NCI-H446 (cell line): Measurements from ENCODE around the gene UAP1.

Experiments used
- DNase-seq, 2 experiments: peaks; one replicate each; lab custom pipeline; 2025; lab: John Stamatoyannopoulos, UW

Gene UAP1

GRCh38 chr1:162617513-162617912 lies 56.0 kb downstream of the UAP1 start:
- no peak for DNase-seq

GRCh38 chr1:162619076-162619475 lies 57.6 kb downstream of the UAP1 start:
- no peak for DNase-seq

- DNase-seq = no peak
Observed at GRCh38 chr1:162621256-162621655, 59.7 kb downstream of the UAP1 start.

- DNase-seq = no peak
Observed at GRCh38 chr1:162625679-162626078, 64.2 kb downstream of the UAP1 start.

- no peak for DNase-seq
Observed at GRCh38 chr1:162626094-162626493, 64.6 kb downstream of the UAP1 start.

GRCh38 chr1:162626761-162627160 lies 65.2 kb downstream of the UAP1 start:
- DNase-seq = no peak

GRCh38 chr1:162627662-162628296 lies 66.3 kb downstream of the UAP1 start:
- DNase-seq = peak; percentile 20 to 58

- DNase-seq = no peak
Observed at GRCh38 chr1:162629077-162629627, 67.6 kb downstream of the UAP1 start.

GRCh38 chr1:162629651-162630050 lies 68.1 kb downstream of the UAP1 start:
- peak in 1 of 2 experiments; percentile 39 for DNase-seq

GRCh38 chr1:162631546-162632191 lies 70.1 kb downstream of the UAP1 start:
- peak; percentile 35 to 59 for DNase-seq

- peak; percentile 93 to 95 for DNase-seq
Observed at GRCh38 chr1:162632217-162632666, 70.7 kb downstream of the UAP1 start, which contains the start of gene DDR2. Gene DDR2 (plus strand): TSS chr1:162632464. CDS start chr1:162719064, 86,600 bp downstream.

GRCh38 chr1:162632698-162633080 lies 71.2 kb downstream of the UAP1 start:
- peak; percentile 50 to 52 for DNase-seq

GRCh38 chr1:162633081-162633762 lies 71.7 kb downstream of the UAP1 start:
- DNase-seq = peak; percentile 60 to 82

GRCh38 chr1:162635418-162635817 lies 73.9 kb downstream of the UAP1 start:
- no peak for DNase-seq

- no peak for DNase-seq
Observed at GRCh38 chr1:162639718-162640117, 78.2 kb downstream of the UAP1 start.

GRCh38 chr1:162641114-162641513 lies 79.6 kb downstream of the UAP1 start:
- DNase-seq = no peak

- DNase-seq = no peak
Observed at GRCh38 chr1:162644986-162645314, 83.4 kb downstream of the UAP1 start.

GRCh38 chr1:162645666-162646065 lies 84.1 kb downstream of the UAP1 start:
- DNase-seq = no peak

- no peak for DNase-seq
Observed at GRCh38 chr1:162649583-162649982, 88.1 kb downstream of the UAP1 start.
